K562 (cell line): ENCODE results near the gene NLRP6. TPM values are rescaled to one million over a fixed set of nuclear protein-coding genes. Genes with fewer than 3 reads are reported as not detected.

Experiments used
- ARID3A ChIP-seq: IDR thresholded peaks from 2 replicates; pipeline ENCODE4 v1.6.1; 2012; ENCODE audit warnings: low read depth, low read length, improper control_type of control experiment, borderline replicate concordance
- BCOR ChIP-seq: fragments of 450-650 bp; IDR thresholded peaks from 2 replicates; pipeline ENCODE4 v1.6.1; 2016
- BRD9 ChIP-seq: fragments of 450-650 bp; IDR thresholded peaks from 2 replicates; pipeline ENCODE4 v1.6.1; 2018; ENCODE audit warnings: low read depth; ENCODE audit not compliant: partially characterized antibody
- CCNT2 ChIP-seq: IDR thresholded peaks from 2 replicates; pipeline ENCODE4 v1.6.1; 2011; ENCODE audit warnings: borderline replicate concordance, low read depth, mild to moderate bottlenecking, moderate library complexity, mixed read lengths, low read length; ENCODE audit not compliant: insufficient read length; ENCODE audit errors: extremely low read depth
- DACH1 ChIP-seq: fragments of 450-650 bp; IDR thresholded peaks from 2 replicates; pipeline ENCODE4 v1.6.1; 2018; ENCODE audit not compliant: partially characterized antibody
- EWSR1 ChIP-seq: fragments of 450-650 bp; IDR thresholded peaks from 2 replicates; pipeline ENCODE4 v1.6.1; 2018; ENCODE audit warnings: borderline replicate concordance, mild to moderate bottlenecking, low read depth, moderate library complexity; ENCODE audit not compliant: partially characterized antibody
- L3MBTL2 ChIP-seq: fragments of 450-650 bp; IDR thresholded peaks from 2 replicates; pipeline ENCODE4 v1.6.1; 2016; ENCODE audit warnings: mild to moderate bottlenecking, moderate library complexity
- LCOR ChIP-seq: sonication (generic); formaldehyde crosslinking; IDR thresholded peaks from 2 replicates; pipeline ENCODE4 v1.8.0; 2022; ENCODE audit warnings: mild to moderate bottlenecking, missing genetic modification reagents
- NCOA6 ChIP-seq: fragments of 450-650 bp; IDR thresholded peaks from 2 replicates; pipeline ENCODE4 v1.6.1; 2017; ENCODE audit warnings: mild to moderate bottlenecking
- NONO ChIP-seq, 2 experiments: fragments of 200-400 bp in 1 of 2; fragments of 450-650 bp in 1 of 2; formaldehyde crosslinking in 1 of 2; IDR thresholded peaks; 2 replicates each; pipeline ENCODE4 v1.6.1; 2017; ENCODE audit warnings: low read depth in 2 of 2, mild to moderate bottlenecking in 2 of 2, moderate library complexity in 2 of 2, low read length in 1 of 2
- PRPF4 ChIP-seq: fragments of 200-400 bp; formaldehyde crosslinking; IDR thresholded peaks from one replicate; pipeline ENCODE4 v1.6.1; 2017; ENCODE audit warnings: low read length, low read depth, mild to moderate bottlenecking; ENCODE audit not compliant: insufficient read depth, poor library complexity, severe bottlenecking
- SRSF9 ChIP-seq: fragments of 200-400 bp; formaldehyde crosslinking; IDR thresholded peaks from 2 replicates; pipeline ENCODE4 v1.6.1; 2017; ENCODE audit warnings: low read depth, low read length, borderline replicate concordance
- UBTF ChIP-seq, 2 experiments: IDR thresholded peaks; 2 replicates each; pipeline ENCODE4 v1.6.1; 2012; ENCODE audit warnings: improper control_type of control experiment in 2 of 2, low read depth in 2 of 2, low read length in 2 of 2, borderline replicate concordance in 1 of 2
- ZBTB11 ChIP-seq, 3 experiments: fragments of 200-800 bp in 1 of 3; fragments of 250-450 bp in 1 of 3; fragments of 450-650 bp in 1 of 3; sonication (Bioruptor Pico) in 1 of 3; sonication (Bioruptor generic) in 1 of 3; formaldehyde crosslinking in 1 of 3; IDR thresholded peaks; 2 replicates each; pipeline versions ENCODE4 v1.6.1 to v1.8.0; 2016 to 2022; ENCODE audit warnings: mild to moderate bottlenecking in 2 of 3, missing genetic modification characterization in 2 of 3, missing compliant biosample characterization in 1 of 3, moderate library complexity in 1 of 3
- ZNF639 ChIP-seq, 2 experiments: fragments of 200-800 bp in 1 of 2; sonication (Bioruptor generic) in 1 of 2; sonication (generic) in 1 of 2; formaldehyde crosslinking in 1 of 2; IDR thresholded peaks in 1 of 2; conservative IDR thresholded peaks in 1 of 2; 2 replicates each; pipeline versions ENCODE4 v1.5.0 to v1.6.1; 2016 to 2020; ENCODE audit warnings: missing compliant biosample characterization in 1 of 2, missing genetic modification characterization in 1 of 2, missing genetic modification reagents in 1 of 2
- polyA plus RNA-seq, 8 experiments: library from polyadenylated mRNA; depleted of rRNA in 4 of 8; stranded (reverse) in 5 of 8; unstranded in 3 of 8; fragments of >200 nt; fragmentation: Nextera tagmentation in 2 of 8; fragmentation: Illumina TruSeq in 1 of 8; extraction: Ambion mirVana in 2 of 8; extraction: Trizol in 1 of 8; gene quantifications; 2 replicates each; pipeline versions ENCODE4 v1.2.1 to v1.2.3, GENCODE V29; 2011 to 2014; ENCODE audit warnings: inconsistent platforms in 1 of 8, missing spikeins in 1 of 8
- total RNA-seq, 7 experiments: library from RNA; depleted of rRNA in 6 of 7; stranded (reverse); fragments of >200 nt in 6 of 7; fragmentation: Illumina TruSeq in 2 of 7; extraction: Trizol in 2 of 7; gene quantifications; 2 replicates each; pipeline versions ENCODE4 v1.2.1 to v1.2.3, GENCODE V29; 2011 to 2021; ENCODE audit warnings: low replicate concordance in 1 of 7

The NLRP6 gene
- total and polyA plus RNA-seq, 9 of the 15 experiments (the other 6 are each of a cell fraction or from before 2014, with no cell fraction given), result 0.03 to 0.18 (median 0.15) TPM; not detected in 5

DNA sequence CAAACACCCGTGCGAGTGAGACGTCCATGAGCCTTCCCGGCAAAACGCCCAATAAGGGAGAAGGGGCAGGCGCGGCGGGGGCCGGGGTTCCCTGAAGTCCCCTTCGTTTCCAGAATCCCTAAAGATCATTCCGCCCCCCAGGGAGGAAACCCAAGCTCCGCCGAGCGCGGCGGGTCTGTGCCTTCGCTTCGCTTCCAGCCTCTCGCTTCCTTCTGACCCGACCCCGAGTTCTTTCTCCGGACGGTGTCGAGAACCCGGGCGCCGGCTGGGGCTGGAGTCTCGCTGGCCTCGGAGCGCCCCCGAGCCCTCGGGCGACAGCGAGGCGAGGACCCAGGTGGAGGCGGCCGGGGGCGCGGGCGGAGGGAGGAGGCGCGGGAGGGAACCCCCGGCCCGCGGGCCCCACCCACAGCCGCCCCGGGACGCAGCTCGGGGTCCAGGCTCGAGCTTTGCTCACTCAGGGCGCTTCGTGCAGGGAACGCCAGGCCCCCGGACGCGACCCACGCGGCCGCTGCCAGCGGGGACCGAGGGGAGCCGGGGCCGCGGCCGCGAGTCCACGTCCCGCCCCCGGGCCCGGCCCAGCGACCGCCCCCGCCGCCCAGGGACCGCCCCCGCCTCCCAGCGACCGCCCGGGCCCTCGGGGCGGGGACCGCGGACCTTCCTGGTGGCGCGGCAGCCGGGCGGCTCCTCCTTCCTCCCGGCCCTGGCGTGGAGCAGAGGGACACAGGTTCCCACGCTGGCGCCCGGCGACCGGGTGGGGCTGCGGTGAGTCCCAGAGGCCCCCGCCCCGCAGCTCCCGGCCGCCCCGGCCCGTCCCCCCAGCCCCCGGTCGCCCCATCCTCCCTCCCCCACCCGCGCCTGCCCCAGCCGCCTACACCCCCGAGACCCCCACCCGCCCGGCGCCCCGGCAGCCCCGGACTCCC lies 10.5 kb downstream of the NLRP6 start, which contains the start of gene PGGHG (continued):
- TF ChIP-seq ZBTB11 (CRISPR knock-in tag; IDR thresholded peaks at IDR 0.05) (no peak; a peak in 1 of 6 replicates), PRPF4 (no peak), ARID3A (no peak), DACH1 (no peak), BRD9 (no peak), EWSR1 (no peak), UBTF (IDR thresholded peaks at IDR 0.05; ENCODE audit: borderline replicate concordance in 1 of 2, low read depth in 2 of 2, low read length in 2 of 2) (peak in 1 of 2 experiments; percentile 28; a peak in 1 of 4 replicates), BCOR (no peak), ZNF639 (CRISPR knock-in tag; conservative IDR thresholded peaks at IDR 0.05 in 1 of 2, IDR thresholded peaks at IDR 0.05 in 1 of 2) (peak in 1 of 2 experiments; percentile 49; a peak in 1 of 4 replicates), L3MBTL2 (no peak; the same call in 1 of the 2 replicates), LCOR (no peak), CCNT2 (no peak), NONO (IDR thresholded peaks at IDR 0.05; ENCODE audit: low read depth in 2 of 2, low read length in 1 of 2) (peak in 1 of 2 experiments; percentile 68; a peak in 1 of 4 replicates), NCOA6 (no peak), SRSF9 (no peak)
